Stomach smooth muscle (tissue), 2 donors: Measurements from ENCODE around the gene MAP2K7.
A peak's percentile ranks its signal among the peaks of the same experiment; 100 is the strongest.

Experiments used
- H3K27ac ChIP-seq: one replicate; pipeline ENCODE4 v1.7.0; 2013; ENCODE audit warnings: mild to moderate bottlenecking, low read length, inconsistent platforms
- H3K27me3 ChIP-seq, 2 donors: one replicate each; pipeline ENCODE4 v1.7.0; 2013; ENCODE audit warnings: low read length in 2 of 2; ENCODE audit not compliant: insufficient read depth in 2 of 2, control insufficient read depth in 1 of 2
- H3K36me3 ChIP-seq, 2 donors: one replicate each; pipeline ENCODE4 v1.7.0; 2013; ENCODE audit warnings: low read length in 2 of 2; ENCODE audit not compliant: control insufficient read depth in 2 of 2, insufficient read depth in 2 of 2
- H3K4me1 ChIP-seq: one replicate; pipeline ENCODE4 v1.7.0; 2013; ENCODE audit warnings: low read length; ENCODE audit not compliant: control insufficient read depth, insufficient read depth
- H3K4me3 ChIP-seq, 2 donors: one replicate each; pipeline ENCODE4 v1.7.0; 2013; ENCODE audit warnings: low read length in 2 of 2
- H3K9ac ChIP-seq, 2 donors: one replicate each; pipeline ENCODE4 v1.7.0; 2013; ENCODE audit warnings: low read length in 2 of 2, mild to moderate bottlenecking in 1 of 2
- H3K9me3 ChIP-seq, 2 donors: one replicate each; pipeline ENCODE4 v1.7.0; 2013; ENCODE audit warnings: low read length in 2 of 2; ENCODE audit not compliant: control insufficient read depth in 2 of 2
- donor health status: healthy.
- donor health status: Pancreatic carcinoma.

The MAP2K7 gene

GRCh38 chr19:7933411-7933810 lies 29.7 kb downstream of the MAP2K7 start:
- H3K27ac ChIP-seq = no peak overlapping the region
- no peak overlapping the region for H3K4me3 ChIP-seq
- peaks cover 42 to 43% of the 10 kb centered on the region in 2 donors for H3K36me3 ChIP-seq
- H3K9ac ChIP-seq = no peak overlapping the region
- H3K27me3 ChIP-seq = no peaks in the 10 kb centered on the region
- H3K4me1 ChIP-seq = peaks cover 33% of the 10 kb centered on the region
- no peaks in the 10 kb centered on the region for H3K9me3 ChIP-seq

GRCh38 chr19:7933828-7934725 lies 30.4 kb downstream of the MAP2K7 start:
- no peak overlapping the region for H3K27ac ChIP-seq
- H3K4me3 ChIP-seq = no peak overlapping the region
- H3K4me1 ChIP-seq = peaks cover 28% of the 10 kb centered on the region
- H3K36me3 ChIP-seq = peaks cover 44 to 47% of the 10 kb centered on the region in 2 donors
- no peaks in the 10 kb centered on the region for H3K27me3 ChIP-seq
- H3K9me3 ChIP-seq = no peaks in the 10 kb centered on the region
- H3K9ac ChIP-seq = no peak overlapping the region

GRCh38 chr19:7934766-7935165 lies 31.1 kb downstream of the MAP2K7 start:
- Histone ChIP-seq H3K9me3 (no peaks in the 10 kb centered on the region), H3K27ac (no peak overlapping the region), H3K4me3 (no peak overlapping the region), H3K9ac (no peak overlapping the region), H3K27me3 (no peaks in the 10 kb centered on the region), H3K4me1 (peaks cover 22% of the 10 kb centered on the region), H3K36me3 (peaks cover 46 to 48% of the 10 kb centered on the region in 2 donors)

GRCh38 chr19:7940841-7941240 lies 37.2 kb downstream of the MAP2K7 start:
- H3K27me3 ChIP-seq = no peaks in the 10 kb centered on the region
- no peak overlapping the region for H3K9ac ChIP-seq
- no peak overlapping the region for H3K27ac ChIP-seq
- H3K9me3 ChIP-seq = no peaks in the 10 kb centered on the region
- H3K36me3 ChIP-seq = peaks cover 25 to 29% of the 10 kb centered on the region in 2 donors
- peaks cover 36% of the 10 kb centered on the region for H3K4me1 ChIP-seq
- H3K4me3 ChIP-seq = no peak overlapping the region

GRCh38 chr19:7941895-7942596 lies 38.4 kb downstream of the MAP2K7 start:
- Histone ChIP-seq H3K4me3 (peak overlapping the region; percentile 81 to 92), H3K4me1 (peaks cover 36% of the 10 kb centered on the region), H3K9ac (peak overlapping the region in 1 of 2 donors; percentile 96), H3K9me3 (no peaks in the 10 kb centered on the region), H3K27me3 (no peaks in the 10 kb centered on the region), H3K36me3 (peaks cover 19 to 29% of the 10 kb centered on the region in 2 donors), H3K27ac (no peak overlapping the region)

GRCh38 chr19:7942981-7943443 lies 39.3 kb downstream of the MAP2K7 start:
- Histone ChIP-seq H3K27me3 (no peaks in the 10 kb centered on the region), H3K4me3 (peak overlapping the region; percentile 81 to 92), H3K4me1 (peaks cover 36% of the 10 kb centered on the region), H3K9me3 (no peaks in the 10 kb centered on the region), H3K36me3 (peaks cover 13 to 20% of the 10 kb centered on the region in 2 donors), H3K27ac (peak overlapping the region; percentile 99), H3K9ac (peak overlapping the region; percentile 96 to 99)

- no peaks in the 10 kb centered on the region for H3K9me3 ChIP-seq
- peak within 1 kb of the TSS; percentile 99 for H3K27ac ChIP-seq
- H3K36me3 ChIP-seq = peaks cover 11 to 19% of the 10 kb centered on the region in 2 donors
- H3K4me1 ChIP-seq = peaks cover 36% of the 10 kb centered on the region
- peak within 1 kb of the TSS; percentile 91 to 92 for H3K4me3 ChIP-seq
- H3K27me3 ChIP-seq = no peaks in the 10 kb centered on the region
- peak within 1 kb of the TSS; percentile 96 to 99 for H3K9ac ChIP-seq
Measured at GRCh38 chr19:7943444-7944176, 39.9 kb downstream of the MAP2K7 start, which contains the start of gene TIMM44. TSS of gene TIMM44 (minus strand) at chr19:7943666. CDS start at chr19:7943651, 15 bp downstream.

GRCh38 chr19:7944177-7944761 lies 40.6 kb downstream of the MAP2K7 start:
- H3K9me3 ChIP-seq = no peaks in the 10 kb centered on the region
- H3K9ac ChIP-seq = peak overlapping the region; percentile 80 to 81
- peak overlapping the region; percentile 99 for H3K27ac ChIP-seq
- H3K4me1 ChIP-seq = peaks cover 36% of the 10 kb centered on the region
- peak overlapping the region; percentile 91 to 92 for H3K4me3 ChIP-seq
- no peaks in the 10 kb centered on the region for H3K27me3 ChIP-seq
- H3K36me3 ChIP-seq = peaks cover 7 to 17% of the 10 kb centered on the region in 2 donors

GRCh38 chr19:7947939-7948338 lies 44.3 kb downstream of the MAP2K7 start:
- H3K4me1 ChIP-seq = peaks cover 13% of the 10 kb centered on the region
- no peak overlapping the region for H3K27ac ChIP-seq
- H3K4me3 ChIP-seq = no peak overlapping the region
- H3K36me3 ChIP-seq = no peaks in the 10 kb centered on the region
- H3K9me3 ChIP-seq = no peaks in the 10 kb centered on the region
- H3K9ac ChIP-seq = no peak overlapping the region
- no peaks in the 10 kb centered on the region for H3K27me3 ChIP-seq

- Histone ChIP-seq H3K9me3 (no peaks in the 10 kb centered on the region), H3K27me3 (no peaks in the 10 kb centered on the region), H3K9ac (no peak overlapping the region), H3K4me3 (no peak overlapping the region), H3K4me1 (no peaks in the 10 kb centered on the region), H3K36me3 (peaks cover 0 to 2% of the 10 kb centered on the region in 2 donors), H3K27ac (no peak overlapping the region)
Measured at GRCh38 chr19:7953060-7953459, 49.4 kb downstream of the MAP2K7 start.
